22Rv1 (cell line): ENCODE measurements around the gene TSPAN14.

Source experiments
- H3K27ac ChIP-seq: fragments of 450-650 bp; 2 replicates; pipeline ENCODE4 v1.5.1; 2017
- CTCF ChIP-seq: fragments of 450-650 bp; IDR thresholded peaks from 2 replicates; pipeline ENCODE4 v1.5.1; 2017; ENCODE audit warnings: mild to moderate bottlenecking
- ZFX ChIP-seq: fragments of 450-650 bp; IDR thresholded peaks from 2 replicates; pipeline ENCODE4 v1.6.1; 2017; ENCODE audit warnings: antibody characterized with exemption, borderline replicate concordance

The TSPAN14 gene

GRCh38 chr10:80410122-80410521 is 44.0 kb upstream of the TSPAN14 start:
- TF ChIP-seq CTCF (no peak), ZFX (no peak)
- no peak overlapping the region for H3K27ac ChIP-seq

GRCh38 chr10:80410578-80411145 is 43.4 kb upstream of the TSPAN14 start:
- no peak overlapping the region for H3K27ac ChIP-seq
- TF ChIP-seq CTCF, result no peak
- TF ChIP-seq ZFX, result no peak

- TF ChIP-seq ZFX (no peak), CTCF (no peak)
- no peak overlapping the region for H3K27ac ChIP-seq
Observed at GRCh38 chr10:80411267-80411668, 42.8 kb upstream of the TSPAN14 start.

DNA sequence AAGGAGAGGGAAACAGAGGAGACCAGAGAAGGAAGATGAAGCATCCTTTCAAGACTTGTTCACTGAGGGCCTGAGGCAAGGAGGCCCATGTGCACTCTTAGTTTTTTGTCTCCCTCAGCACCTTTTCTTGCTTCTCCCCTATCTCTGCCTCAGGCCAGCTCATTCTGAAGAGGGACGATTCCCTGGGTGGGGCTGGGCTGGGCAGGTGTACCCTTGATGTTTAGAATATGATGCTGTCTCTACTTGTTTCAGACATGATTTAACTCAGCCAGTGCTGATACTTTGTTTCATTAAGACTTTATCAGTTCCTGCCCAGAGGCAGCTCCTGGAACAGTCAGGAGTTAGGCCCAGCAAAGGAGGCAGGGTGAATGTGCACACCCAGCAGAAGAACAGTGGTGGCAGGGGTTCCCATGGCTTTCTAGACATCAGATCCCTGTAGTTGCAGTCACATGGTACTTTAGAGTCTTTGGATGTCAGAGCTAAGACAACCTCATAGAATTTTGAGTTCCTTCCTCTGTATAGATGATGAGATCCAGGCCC is 42.4 kb upstream of the TSPAN14 start:
- no peak for TF ChIP-seq CTCF
- TF ChIP-seq ZFX, result no peak

DNA sequence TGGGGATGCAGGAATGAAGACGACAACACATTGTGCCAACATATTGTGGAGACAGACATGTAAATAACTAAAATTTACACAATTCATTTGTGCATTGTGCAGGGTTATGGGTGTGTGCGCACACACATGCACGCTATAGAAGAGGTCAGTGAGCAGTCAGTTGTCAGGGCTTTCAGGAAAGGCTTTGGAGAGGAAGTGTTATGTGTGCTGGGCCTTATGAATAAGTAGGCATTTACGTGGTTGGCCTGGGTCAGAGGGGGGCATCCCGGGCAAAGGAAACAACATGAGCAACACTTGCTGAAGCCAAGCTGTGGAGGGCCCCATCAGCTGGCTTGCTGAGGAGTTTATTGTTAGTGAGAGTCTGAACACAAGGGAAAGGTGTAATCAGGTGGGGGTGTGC is 41.6 kb upstream of the TSPAN14 start:
- TF ChIP-seq CTCF (no peak), ZFX (no peak)
- H3K27ac ChIP-seq, result no peak overlapping the region

More for the DNA sequence above, 42.4 kb upstream of the TSPAN14 start:
- H3K27ac ChIP-seq, result no peak overlapping the region

GRCh38 chr10:80413271-80413996 is 40.7 kb upstream of the TSPAN14 start:
- H3K27ac ChIP-seq, result no peak overlapping the region
- no peak for TF ChIP-seq ZFX
- TF ChIP-seq CTCF, result no peak

DNA sequence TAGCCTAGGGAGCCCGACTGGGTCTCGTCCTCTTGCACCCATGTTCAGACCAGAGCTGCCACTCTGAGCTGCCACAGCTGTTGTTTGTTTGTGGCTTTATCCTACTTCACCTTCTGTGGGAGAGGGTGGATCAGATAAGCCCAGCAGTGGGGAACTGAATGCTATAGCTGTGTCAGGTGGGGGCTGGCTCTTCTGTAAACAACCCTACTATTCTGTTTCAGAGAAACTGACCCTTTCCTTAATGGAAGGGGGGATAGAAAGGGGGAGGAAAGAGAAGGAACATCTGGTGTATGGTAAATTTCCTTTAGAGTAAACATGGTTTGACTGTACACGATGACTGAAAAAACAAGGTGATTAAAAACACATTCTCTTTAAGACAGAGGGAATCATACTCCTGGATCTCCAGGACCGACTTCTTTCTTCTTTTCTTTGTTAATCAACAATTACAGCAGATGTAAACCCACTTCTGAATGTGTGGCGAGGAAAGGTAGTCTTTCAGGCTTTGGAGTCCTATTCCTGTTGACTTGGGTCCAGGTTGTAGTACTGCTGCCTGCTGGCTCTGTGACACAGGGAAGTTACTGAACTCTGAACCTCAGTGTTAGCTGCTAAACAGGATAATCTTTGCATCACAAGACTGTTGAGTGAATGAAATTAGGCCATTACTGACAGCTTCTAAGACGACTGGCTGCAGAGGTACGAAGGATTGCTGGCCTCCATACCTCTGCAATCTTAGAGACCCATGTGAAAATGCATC is 39.8 kb upstream of the TSPAN14 start:
- TF ChIP-seq ZFX (no peak), CTCF (no peak)
- no peak overlapping the region for H3K27ac ChIP-seq
